ENCODE measurements around the gene SHMT2.

Gene SHMT2

GRCh38 chr12:57215065-57215464, 14.4 kb upstream of the SHMT2 start:
- DNase-seq (ENCODE audit: low read depth) = no peak

GRCh38 chr12:57215668-57216013, 13.9 kb upstream of the SHMT2 start:
- peak; percentile 45 for DNase-seq (ENCODE audit: low read depth)

GRCh38 chr12:57216014-57216911, 13.2 kb upstream of the SHMT2 start, which contains the start of gene NXPH4:
NXPH4 (plus strand) TSS chr12:57216794; CDS start chr12:57216970, 176 bp downstream.
- peak; percentile 43 for DNase-seq (ENCODE audit: low read depth)

- DNase-seq (ENCODE audit: low read depth) = peak; percentile 46
These were observed 12.3 kb upstream of the SHMT2 start for GRCh38 chr12:57216921-57217879.

GRCh38 chr12:57218030-57218853, 11.3 kb upstream of the SHMT2 start:
- peak; percentile 49 for DNase-seq (ENCODE audit: low read depth)

GRCh38 chr12:57219205-57219992, 10.1 kb upstream of the SHMT2 start:
- DNase-seq (ENCODE audit: low read depth) = no peak

- DNase-seq (ENCODE audit: low read depth) = no peak
These were observed 9.3 kb upstream of the SHMT2 start for GRCh38 chr12:57219993-57220754.

- DNase-seq (ENCODE audit: low read depth) = no peak
These were observed 8.7 kb upstream of the SHMT2 start for GRCh38 chr12:57220770-57221168.

GRCh38 chr12:57221169-57221917, 8.2 kb upstream of the SHMT2 start:
- no peak for DNase-seq (ENCODE audit: low read depth)

- no peak for DNase-seq (ENCODE audit: low read depth)
These were observed 7.0 kb upstream of the SHMT2 start for GRCh38 chr12:57222286-57223190.

- DNase-seq (ENCODE audit: low read depth) = no peak
These were observed 6.0 kb upstream of the SHMT2 start for GRCh38 chr12:57223191-57224165.

- DNase-seq (ENCODE audit: low read depth) = no peak
These were observed 5.1 kb upstream of the SHMT2 start for GRCh38 chr12:57224278-57224972.

GRCh38 chr12:57224973-57225679, 4.4 kb upstream of the SHMT2 start:
- DNase-seq (ENCODE audit: low read depth) = no peak

- no peak for DNase-seq (ENCODE audit: low read depth)
These were observed 3.8 kb upstream of the SHMT2 start for GRCh38 chr12:57225680-57226210.

- DNase-seq (ENCODE audit: low read depth) = no peak
These were observed 2.8 kb upstream of the SHMT2 start for GRCh38 chr12:57226588-57227314.
